GM19455 (cell line): ENCODE measurements around the gene ADAM10.
"Not testable (repeated sequence)": the region's sequence is repeated elsewhere in the genome, so short reads cannot be mapped to it uniquely, and the experiment has no call there.

Source experiments
- ATAC-seq: cut with Tn5 transposase; IDR thresholded peaks from one replicate; pipeline ENCODE4 v1.9.1; 2021; ENCODE audit not compliant: unreplicated experiment

ADAM10 gene

GRCh38 chr15:58622877-58623276 is 126.6 kb downstream of the ADAM10 start:
- ATAC-seq, result no peak

- not testable (repeated sequence) for ATAC-seq
These were observed 129.2 kb downstream of the ADAM10 start for GRCh38 chr15:58620268-58620667.

- ATAC-seq, result no peak
These were observed 133.3 kb downstream of the ADAM10 start for GRCh38 chr15:58616171-58616570.

GRCh38 chr15:58611731-58612676 is 137.5 kb downstream of the ADAM10 start:
- ATAC-seq, result no peak

GRCh38 chr15:58608711-58609110 is 140.8 kb downstream of the ADAM10 start:
- ATAC-seq, result no peak

GRCh38 chr15:58608129-58608590 is 141.3 kb downstream of the ADAM10 start:
- no peak for ATAC-seq

GRCh38 chr15:58606577-58607080 is 142.9 kb downstream of the ADAM10 start:
- ATAC-seq, result no peak

- ATAC-seq, result no peak
These were observed 143.5 kb downstream of the ADAM10 start for GRCh38 chr15:58605931-58606530.

GRCh38 chr15:58604455-58604923 is 145.0 kb downstream of the ADAM10 start:
- no peak for ATAC-seq

GRCh38 chr15:58603927-58604326 is 145.6 kb downstream of the ADAM10 start:
- ATAC-seq, result not testable (repeated sequence)

GRCh38 chr15:58602823-58603222 is 146.7 kb downstream of the ADAM10 start:
- ATAC-seq, result no peak

GRCh38 chr15:58598829-58599210 is 150.7 kb downstream of the ADAM10 start:
- no peak for ATAC-seq

GRCh38 chr15:58597943-58598828 is 151.3 kb downstream of the ADAM10 start:
- no peak for ATAC-seq

GRCh38 chr15:58595516-58596263 is 153.8 kb downstream of the ADAM10 start:
- no peak for ATAC-seq

- no peak for ATAC-seq
These were observed 154.6 kb downstream of the ADAM10 start for GRCh38 chr15:58594898-58595297.

GRCh38 chr15:58593870-58594269 is 155.6 kb downstream of the ADAM10 start:
- ATAC-seq, result no peak

GRCh38 chr15:58590926-58591325 is 158.6 kb downstream of the ADAM10 start:
- no peak for ATAC-seq

GRCh38 chr15:58590236-58590635 is 159.3 kb downstream of the ADAM10 start:
- no peak for ATAC-seq

GRCh38 chr15:58589047-58589446 is 160.5 kb downstream of the ADAM10 start:
- ATAC-seq, result no peak

GRCh38 chr15:58588096-58588495 is 161.4 kb downstream of the ADAM10 start:
- no peak for ATAC-seq
